Measurements from ENCODE around the gene PRDM12.
A peak's percentile ranks its signal among the peaks of the same experiment; 100 is the strongest.

The PRDM12 gene

GRCh38 chr9:130720762-130721161 lies 56.4 kb downstream of the PRDM12 start:
- Histone ChIP-seq H3K36me3 (ENCODE audit: control insufficient read depth in 2 of 2, insufficient read depth in 1 of 2, low read length in 2 of 2) (no peaks in the 10 kb centered on the region; a peak in 1 of 3 replicates), H3K27ac (ENCODE audit: extremely low read depth, low read depth, low read length) (no peak overlapping the region), H3K9me3 (ENCODE audit: control insufficient read depth, insufficient read depth, low read depth, low read length) (no peaks in the 10 kb centered on the region), H3K4me3 (ENCODE audit: low read depth, low read length) (no peak overlapping the region), H3K4me1 (ENCODE audit: control insufficient read depth, insufficient read depth, low read length) (no peaks in the 10 kb centered on the region)
- POLR2A ChIA-PET, result no interaction called here
- TF ChIP-seq ZNF121 (tag by site-specific recombination; IDR thresholded peaks at IDR 0.05) (peak; percentile 52; the same call in 1 of the 2 replicates), ZNF837 (tag by site-specific recombination; IDR thresholded peaks at IDR 0.05) (no peak)
- CTCF ChIA-PET, result interaction anchor here (0.6 to 1.1 kb wide), 3 partner anchors 11 to 115 kb away, joined by 3 read pairs; no protein-coding TSS in a partner anchor

DNA sequence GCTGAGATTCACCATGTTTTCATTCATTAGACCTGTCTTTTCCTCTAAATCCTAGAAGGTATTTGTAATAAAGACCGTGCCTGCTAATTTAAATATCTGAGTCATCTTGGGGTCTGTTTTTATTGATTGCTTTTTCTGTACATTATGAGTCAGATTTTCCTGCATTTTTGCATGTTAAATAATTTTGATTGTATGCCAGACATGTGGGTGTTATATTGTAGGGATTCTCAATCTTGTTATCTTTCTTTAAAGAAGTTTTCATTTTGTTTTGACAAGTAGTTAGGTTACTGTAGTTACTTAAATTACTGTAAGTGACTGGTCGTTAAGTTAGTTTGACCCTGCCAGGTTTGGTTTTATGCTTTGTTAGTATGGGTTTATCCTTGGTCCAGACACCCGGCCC lies 64.3 kb downstream of the PRDM12 start:
- no peaks in the 10 kb centered on the region for H3K4me1 ChIP-seq (ENCODE audit: control insufficient read depth, insufficient read depth, low read length)
- H3K4me3 ChIP-seq (ENCODE audit: low read depth, low read length), result no peak overlapping the region
- no peaks in the 10 kb centered on the region for H3K36me3 ChIP-seq (ENCODE audit: control insufficient read depth in 2 of 2, insufficient read depth in 1 of 2, low read length in 2 of 2)
- H3K27ac ChIP-seq (ENCODE audit: extremely low read depth, low read depth, low read length), result no peak overlapping the region
- CTCF ChIA-PET, result interaction anchor here (1.1 to 2.6 kb wide), 2 partner anchors 24 to 138 kb away, joined by 5 to 11 read pairs; no protein-coding TSS in a partner anchor
- H3K9me3 ChIP-seq (ENCODE audit: control insufficient read depth, insufficient read depth, low read depth, low read length), result no peaks in the 10 kb centered on the region
- POLR2A ChIA-PET, result no interaction called here
- peak; percentile 69; the same call in 1 of the 2 replicates for TF ChIP-seq ZNF211 (tag by site-specific recombination; IDR thresholded peaks at IDR 0.05; ENCODE audit: low read depth)
- TF ChIP-seq SP7 (tag by site-specific recombination; IDR thresholded peaks at IDR 0.05), result 0 out of 2 replicates have a peak, but pooled peaks have one; percentile 30
- TF ChIP-seq ZNF473 (tag by site-specific recombination; IDR thresholded peaks at IDR 0.05), result no peak
- TF ChIP-seq SETDB1 (IDR thresholded peaks at IDR 0.05; ENCODE audit: insufficient read length, low read length), result peak; percentile 58
- TF ChIP-seq, protein P1, sequence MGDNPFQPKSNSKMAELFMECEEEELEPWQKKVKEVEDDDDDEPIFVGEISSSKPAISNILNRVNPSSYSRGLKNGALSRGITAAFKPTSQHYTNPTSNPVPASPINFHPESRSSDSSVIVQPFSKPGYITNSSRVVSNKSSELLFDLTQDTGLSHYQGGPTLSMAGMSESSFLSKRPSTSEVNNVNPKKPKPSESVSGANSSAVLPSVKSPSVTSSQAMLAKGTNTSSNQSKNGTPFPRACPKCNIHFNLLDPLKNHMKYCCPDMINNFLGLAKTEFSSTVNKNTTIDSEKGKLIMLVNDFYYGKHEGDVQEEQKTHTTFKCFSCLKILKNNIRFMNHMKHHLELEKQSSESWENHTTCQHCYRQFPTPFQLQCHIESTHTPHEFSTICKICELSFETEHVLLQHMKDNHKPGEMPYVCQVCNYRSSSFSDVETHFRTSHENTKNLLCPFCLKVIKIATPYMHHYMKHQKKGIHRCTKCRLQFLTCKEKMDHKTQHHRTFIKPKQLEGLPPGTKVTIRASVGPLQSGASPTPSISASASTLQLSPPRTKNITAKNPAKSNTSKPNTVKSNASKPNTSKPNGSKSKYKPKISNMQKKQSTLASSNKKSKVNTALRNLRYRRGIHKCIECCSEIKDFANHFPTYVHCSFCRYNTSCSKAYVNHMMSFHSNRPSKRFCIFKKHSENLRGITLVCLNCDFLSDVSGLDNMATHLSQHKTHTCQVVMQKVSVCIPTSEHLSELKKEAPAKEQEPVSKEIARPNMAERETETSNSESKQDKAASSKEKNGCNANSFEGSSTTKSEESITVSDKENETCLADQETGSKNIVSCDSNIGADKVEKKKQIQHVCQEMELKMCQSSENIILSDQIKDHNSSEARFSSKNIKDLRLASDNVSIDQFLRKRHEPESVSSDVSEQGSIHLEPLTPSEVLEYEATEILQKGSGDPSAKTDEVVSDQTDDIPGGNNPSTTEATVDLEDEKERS (tag by site-specific recombination; IDR thresholded peaks at IDR 0.05), result no peak

DNA sequence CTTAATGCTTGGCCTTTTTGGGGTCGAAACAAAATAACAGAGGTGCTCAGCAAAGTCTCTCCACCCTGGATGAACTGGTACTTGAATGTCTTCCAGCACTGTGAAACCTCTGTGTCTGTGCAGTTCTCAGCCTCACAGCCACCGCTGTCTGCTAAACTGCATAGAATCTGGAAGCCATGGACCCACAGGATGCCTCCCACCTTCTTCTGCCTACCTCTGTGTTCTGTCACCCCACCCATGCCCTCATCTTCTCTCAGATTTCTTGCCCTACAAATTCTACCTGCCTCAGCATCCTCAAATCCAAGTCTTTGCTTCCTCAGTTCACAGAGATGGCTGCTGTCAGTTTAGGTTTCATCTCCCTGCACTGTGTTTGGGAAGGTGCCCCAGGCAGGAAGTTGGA lies 64.8 kb downstream of the PRDM12 start:
- no peaks in the 10 kb centered on the region for H3K4me1 ChIP-seq (ENCODE audit: control insufficient read depth, insufficient read depth, low read length)
- CTCF ChIA-PET, result no interaction called here

DNA sequence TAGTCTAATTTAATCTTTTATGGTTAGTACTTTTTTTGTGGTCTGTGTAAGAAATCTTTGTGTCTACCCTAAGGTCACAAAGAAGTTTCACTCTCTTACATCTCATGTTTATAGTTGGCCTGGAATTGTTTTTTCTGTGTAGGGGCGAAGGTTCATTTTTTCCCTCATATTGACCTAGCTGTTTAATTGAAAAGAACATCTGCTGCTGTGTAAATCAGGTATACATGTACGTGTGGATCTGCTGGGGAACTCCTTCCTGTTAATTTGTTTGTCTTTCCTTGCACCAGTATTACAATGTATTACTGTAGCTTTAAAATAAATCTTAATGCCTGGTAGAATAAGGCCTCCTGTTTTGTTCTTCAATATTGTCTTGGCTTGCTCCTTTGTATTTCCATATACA lies 67.0 kb downstream of the PRDM12 start:
- POLR2A ChIA-PET, result interaction anchor here (0.6 kb wide), 1 partner anchor 203 kb away, joined by 3 read pairs; no protein-coding TSS in a partner anchor
- no peaks in the 10 kb centered on the region for H3K9me3 ChIP-seq (ENCODE audit: control insufficient read depth, insufficient read depth, low read depth, low read length)
- H3K27ac ChIP-seq (ENCODE audit: extremely low read depth, low read depth, low read length), result no peak overlapping the region
- no peaks in the 10 kb centered on the region for H3K36me3 ChIP-seq (ENCODE audit: control insufficient read depth in 2 of 2, insufficient read depth in 1 of 2, low read length in 2 of 2)
- CTCF ChIA-PET, result interaction anchor here (0.6 to 2.7 kb wide), 20 partner anchors 11 to 494 kb away, joined by 3 to 15 read pairs (median 4); no protein-coding TSS in a partner anchor
- TF ChIP-seq ZNF155 (tag by site-specific recombination; IDR thresholded peaks at IDR 0.05) (no peak), ZNF114 (tag by site-specific recombination; IDR thresholded peaks at IDR 0.05) (no peak), ZNF580 (tag by site-specific recombination; IDR thresholded peaks at IDR 0.05) (no peak), ZNF677 (tag by site-specific recombination; IDR thresholded peaks at IDR 0.05) (no peak), ZNF76 (tag by site-specific recombination; IDR thresholded peaks at IDR 0.05; ENCODE audit: borderline replicate concordance, low read depth) (no peak), ZNF292 (tag by site-specific recombination; IDR thresholded peaks at IDR 0.05; ENCODE audit: borderline replicate concordance, low read depth) (no peak)
- TF ChIP-seq, protein P2, sequence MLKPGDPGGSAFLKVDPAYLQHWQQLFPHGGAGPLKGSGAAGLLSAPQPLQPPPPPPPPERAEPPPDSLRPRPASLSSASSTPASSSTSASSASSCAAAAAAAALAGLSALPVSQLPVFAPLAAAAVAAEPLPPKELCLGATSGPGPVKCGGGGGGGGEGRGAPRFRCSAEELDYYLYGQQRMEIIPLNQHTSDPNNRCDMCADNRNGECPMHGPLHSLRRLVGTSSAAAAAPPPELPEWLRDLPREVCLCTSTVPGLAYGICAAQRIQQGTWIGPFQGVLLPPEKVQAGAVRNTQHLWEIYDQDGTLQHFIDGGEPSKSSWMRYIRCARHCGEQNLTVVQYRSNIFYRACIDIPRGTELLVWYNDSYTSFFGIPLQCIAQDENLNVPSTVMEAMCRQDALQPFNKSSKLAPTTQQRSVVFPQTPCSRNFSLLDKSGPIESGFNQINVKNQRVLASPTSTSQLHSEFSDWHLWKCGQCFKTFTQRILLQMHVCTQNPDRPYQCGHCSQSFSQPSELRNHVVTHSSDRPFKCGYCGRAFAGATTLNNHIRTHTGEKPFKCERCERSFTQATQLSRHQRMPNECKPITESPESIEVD (tag by site-specific recombination; IDR thresholded peaks at IDR 0.05), result 0 out of 2 replicates have a peak, but pooled peaks have one; percentile 35
- H3K4me3 ChIP-seq (ENCODE audit: low read depth, low read length), result no peak overlapping the region
- no peaks in the 10 kb centered on the region for H3K4me1 ChIP-seq (ENCODE audit: control insufficient read depth, insufficient read depth, low read length)

More for the DNA sequence above, 64.8 kb downstream of the PRDM12 start:
- no peak overlapping the region for H3K27ac ChIP-seq (ENCODE audit: extremely low read depth, low read depth, low read length)
- H3K4me3 ChIP-seq (ENCODE audit: low read depth, low read length), result no peak overlapping the region
- POLR2A ChIA-PET, result no interaction called here
- H3K9me3 ChIP-seq (ENCODE audit: control insufficient read depth, insufficient read depth, low read depth, low read length), result no peaks in the 10 kb centered on the region
- TF ChIP-seq OSR2 (tag by site-specific recombination; IDR thresholded peaks at IDR 0.05) (no peak), ZSCAN18 (tag by site-specific recombination; IDR thresholded peaks at IDR 0.05) (no peak), ZNF366 (tag by site-specific recombination; conservative IDR thresholded peaks at IDR 0.05) (no peak), ZBTB21 (tag by site-specific recombination; IDR thresholded peaks at IDR 0.05) (no peak), ZNF239 (tag by site-specific recombination; IDR thresholded peaks at IDR 0.05) (no peak), ZIC2 (tag by site-specific recombination; IDR thresholded peaks at IDR 0.05) (no peak), ZNF146 (tag by site-specific recombination; IDR thresholded peaks at IDR 0.05) (no peak), EGR2 (tag by site-specific recombination; IDR thresholded peaks at IDR 0.05; ENCODE audit: low read depth) (0 out of 2 replicates have a peak, but pooled peaks have one; percentile 24)
- H3K36me3 ChIP-seq (ENCODE audit: control insufficient read depth in 2 of 2, insufficient read depth in 1 of 2, low read length in 2 of 2), result no peaks in the 10 kb centered on the region

Data from HEK293 (cell line).